ENCODE measurements around the gene CAPN11. TPM values are rescaled to one million over a fixed set of nuclear protein-coding genes. Genes with fewer than 3 reads are reported as not detected.

The CAPN11 gene
- total and polyA plus RNA-seq, 2 donors (not counting 3 experiments of a cell fraction or from before 2014, with no cell fraction given), result 1.4 to 1.7 TPM

DNA sequence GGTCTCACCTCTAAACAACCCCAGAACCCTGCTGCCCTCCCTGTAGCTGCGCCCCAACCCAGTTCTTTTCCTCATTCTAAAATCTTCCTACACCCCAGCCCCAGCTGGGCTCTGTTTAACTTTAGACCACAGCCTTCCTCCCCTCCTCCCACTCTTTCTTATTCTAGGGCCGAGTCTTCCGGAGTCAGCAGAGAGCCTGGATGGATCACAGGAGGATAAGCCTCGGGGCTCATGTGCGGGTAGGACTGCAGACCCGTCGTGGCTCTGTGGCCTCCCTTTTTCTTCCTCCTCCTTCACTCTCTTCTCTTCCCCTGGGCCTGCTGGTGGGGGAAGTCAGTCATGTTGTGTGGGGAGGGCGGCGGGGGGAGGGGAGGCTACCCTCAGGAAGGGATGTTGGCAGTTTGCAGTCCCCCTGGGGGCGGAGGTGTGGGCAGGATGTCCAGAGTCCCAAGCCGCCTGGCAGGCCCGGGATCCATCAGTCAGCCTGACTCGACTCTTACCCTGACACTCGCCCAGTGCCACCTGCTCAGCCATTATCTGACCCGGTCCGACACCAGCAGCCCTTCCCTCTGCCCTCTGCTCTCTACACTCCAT lies 8.1 kb downstream of the CAPN11 start:
- POLR2A ChIA-PET, result no interaction called here
- dilution Hi-C loops (cut with MboI; ENCODE audit: extremely low pct_ligation_motif_present, low sequenced_read_pairs), result no loop called here

More for the DNA sequence above, 8.1 kb downstream of the CAPN11 start:
- H3K4me3 ChIP-seq (replicated peaks in 1 of 3; ENCODE audit: insufficient read depth in 1 of 3, low read depth in 1 of 3, low read length in 3 of 3), result no peak overlapping the region
- H3K4me2 ChIP-seq (ENCODE audit: insufficient read depth, low read length), result no peak overlapping the region
- H3K4me1 ChIP-seq (ENCODE audit: control insufficient read depth, extremely low read depth, insufficient read depth, low read length), result no peaks in the 10 kb centered on the region
- H3K9me3 ChIP-seq (replicated peaks; ENCODE audit: control insufficient read depth, insufficient read depth, low read length), result no peaks in the 10 kb centered on the region
- CTCF ChIA-PET, result no interaction called here
- TF ChIP-seq POLR2A (IDR thresholded peaks at IDR 0.05; ENCODE audit: low read depth, low read length), result no peak
- no peak for TF ChIP-seq EZH2 (IDR thresholded peaks at IDR 0.05; ENCODE audit: borderline replicate concordance, low read depth, low read length, severe bottlenecking)
- TF ChIP-seq JUN (IDR thresholded peaks at IDR 0.05; ENCODE audit: borderline replicate concordance, insufficient read depth, insufficient read length, low read depth), result no peak
- TF ChIP-seq MYC (IDR thresholded peaks at IDR 0.05; ENCODE audit: low read depth, low read length), result no peak
- TF ChIP-seq, protein P1, sequence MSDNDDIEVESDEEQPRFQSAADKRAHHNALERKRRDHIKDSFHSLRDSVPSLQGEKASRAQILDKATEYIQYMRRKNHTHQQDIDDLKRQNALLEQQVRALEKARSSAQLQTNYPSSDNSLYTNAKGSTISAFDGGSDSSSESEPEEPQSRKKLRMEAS (IDR thresholded peaks at IDR 0.05; ENCODE audit: insufficient read depth, insufficient read length), result no peak
- TF ChIP-seq FOS (IDR thresholded peaks at IDR 0.05; ENCODE audit: borderline replicate concordance, insufficient read depth, low read length), result no peak
- TF ChIP-seq GATA2 (IDR thresholded peaks at IDR 0.05; ENCODE audit: insufficient read depth, insufficient read length, low read depth, low read length), result no peak
- no peak for TF ChIP-seq CTCF (IDR thresholded peaks at IDR 0.05; ENCODE audit: extremely low read depth in 1 of 2, insufficient read depth in 1 of 2, low read depth in 1 of 2, low read length in 2 of 2)
- no peak for TF ChIP-seq POLR2AphosphoS5 (IDR thresholded peaks at IDR 0.05; ENCODE audit: insufficient read depth, low read depth, low read length)
- H2AFZ ChIP-seq (ENCODE audit: low read depth, low read length), result no peak overlapping the region
- no TSS peak for BruUV-seq (replicated peaks)
- H3K27me3 ChIP-seq (ENCODE audit: control insufficient read depth in 2 of 2, insufficient read depth in 2 of 2, low read length in 2 of 2), result peaks cover 2 to 28% of the 10 kb centered on the region in 2 experiments
- no peak overlapping the region for H3K27ac ChIP-seq (ENCODE audit: insufficient read depth, low read depth, low read length)
- FAIRE-seq, result no peak
- intact Hi-C loops (cut with micrococcal nuclease), result no loop called here
- DNase-seq (ENCODE audit: low read depth, low spot score), result no peak
- H4K20me1 ChIP-seq (replicated peaks; ENCODE audit: control insufficient read depth, extremely low read depth, insufficient read depth, low read length), result no peaks in the 10 kb centered on the region
- H3K79me2 ChIP-seq (ENCODE audit: control insufficient read depth, insufficient read depth, low read length), result no peaks in the 10 kb centered on the region
- H3K9ac ChIP-seq (replicated peaks; ENCODE audit: extremely low read depth, insufficient read depth, low read length), result no peak overlapping the region
- no peaks in the 10 kb centered on the region for H3K9me1 ChIP-seq (replicated peaks; ENCODE audit: control insufficient read depth, extremely low read depth, insufficient read depth, low read length)
- H3K36me3 ChIP-seq (ENCODE audit: control insufficient read depth in 2 of 2, extremely low read depth in 1 of 2, insufficient read depth in 2 of 2, low read length in 2 of 2), result no peaks in the 10 kb centered on the region

Measured in endothelial cell of umbilical vein (primary cell).